Stimulated activated CD4-positive, alpha-beta T cell treated with anti-CD3 and anti-CD28 coated beads, Interleukin-12 subunit alpha, Interleukin-12 subunit beta, amount 100 ng/mL, for 24 hours (primary cell): ENCODE measurements around the gene RPS19BP1.
"Not testable (repeated sequence)": the region's sequence is repeated elsewhere in the genome, so short reads cannot be mapped to it uniquely, and the experiment has no call there.

Experiments
- DNase-seq, 2 experiments: peaks; one replicate each; pipeline ENCODE4 v3.0.0-alpha.2; 2020; ENCODE audit warnings: low read depth in 2 of 2

RPS19BP1 gene

DNA sequence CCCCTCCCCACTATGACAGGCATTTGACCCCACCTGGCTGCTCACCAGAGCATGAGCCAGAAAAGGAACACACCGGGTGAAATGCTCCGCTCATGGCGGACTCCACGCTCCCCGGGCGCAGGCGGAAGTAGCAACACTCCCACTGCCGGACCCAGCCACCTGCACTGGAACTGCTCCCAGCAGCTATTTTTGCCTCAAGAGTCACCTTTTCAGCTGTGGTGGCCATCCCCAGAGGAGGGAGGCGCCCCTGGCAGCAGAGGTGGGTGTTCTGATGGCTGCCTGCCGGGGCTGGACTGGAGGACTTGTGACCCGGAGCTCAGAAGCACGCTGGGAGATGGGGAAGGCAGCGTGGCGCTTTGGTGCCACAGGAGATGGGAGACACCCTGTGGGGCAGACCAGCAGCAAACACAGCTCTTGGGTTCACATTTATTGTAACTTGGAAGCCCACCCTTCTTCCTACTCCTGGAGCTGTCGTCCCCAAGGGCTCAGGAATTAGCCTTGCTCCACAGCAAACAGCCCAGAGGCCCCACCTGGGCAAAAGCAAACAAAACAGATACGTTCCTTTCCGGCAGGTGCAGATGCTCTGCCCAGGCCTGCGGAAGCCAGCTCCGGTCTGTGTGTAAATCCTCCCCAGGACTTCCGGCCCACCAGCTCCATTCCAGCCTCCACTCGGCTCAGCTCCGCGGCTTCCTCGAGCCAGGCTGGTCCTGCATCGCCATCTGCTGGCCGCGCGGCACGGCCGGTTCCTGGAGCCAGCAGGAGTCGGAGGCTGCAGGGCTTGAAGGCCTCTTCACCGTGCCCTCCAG lies 3.7 kb downstream of the RPS19BP1 start:
- DNase-seq = peak; percentile 82 to 84

DNA sequence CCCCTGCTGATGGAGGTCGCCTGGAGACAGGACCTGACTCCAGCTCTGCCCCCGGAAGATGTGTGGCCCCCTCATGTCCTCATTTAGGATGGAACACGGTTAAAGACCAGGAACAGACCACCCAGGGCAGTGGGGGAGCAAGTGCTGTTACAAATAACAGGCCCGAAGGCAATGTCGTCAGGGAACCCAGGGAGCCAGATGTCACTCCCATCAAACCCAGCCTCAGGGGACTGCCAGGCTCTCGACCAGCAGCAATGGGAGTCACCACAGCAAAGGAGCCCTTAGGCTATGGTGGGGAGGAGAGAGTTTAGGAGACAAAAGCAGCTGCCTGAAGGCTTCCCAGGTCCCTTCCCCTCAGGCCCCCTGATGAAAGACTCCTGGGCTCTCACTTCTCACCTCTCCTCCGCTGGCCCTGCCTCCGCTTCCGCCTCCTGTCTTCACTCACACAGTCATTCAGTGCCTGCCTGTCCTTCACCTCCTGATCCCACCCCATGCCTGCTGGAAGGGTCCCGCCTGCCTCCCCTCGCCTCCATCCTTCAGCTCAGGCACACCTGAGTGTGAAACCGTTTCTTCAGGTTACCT lies 4.4 kb downstream of the RPS19BP1 start:
- DNase-seq = no peak

DNA sequence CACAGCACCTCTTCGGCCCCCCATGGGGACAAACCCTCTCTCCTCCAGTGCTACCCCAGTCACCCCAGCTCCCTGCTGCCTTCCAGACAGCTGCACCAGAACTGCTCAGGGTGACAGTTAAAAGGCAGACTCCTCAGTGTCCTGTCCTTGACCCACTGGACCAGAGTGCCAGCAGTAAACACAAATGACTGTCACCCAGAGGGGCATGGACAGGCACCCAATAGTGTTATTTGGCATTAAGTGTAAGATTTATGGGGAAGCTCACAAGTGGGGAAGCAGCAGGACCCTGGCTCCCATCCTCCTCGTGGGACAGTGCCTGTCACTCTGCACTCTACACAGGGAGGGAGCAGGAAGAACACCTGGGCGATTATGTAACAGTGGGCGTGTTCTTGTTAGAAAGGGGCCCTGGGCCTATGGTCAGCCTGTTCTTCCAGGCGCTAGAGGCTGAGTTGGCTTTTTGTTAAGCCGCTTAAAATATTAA lies 5.0 kb downstream of the RPS19BP1 start:
- DNase-seq = no peak

DNA sequence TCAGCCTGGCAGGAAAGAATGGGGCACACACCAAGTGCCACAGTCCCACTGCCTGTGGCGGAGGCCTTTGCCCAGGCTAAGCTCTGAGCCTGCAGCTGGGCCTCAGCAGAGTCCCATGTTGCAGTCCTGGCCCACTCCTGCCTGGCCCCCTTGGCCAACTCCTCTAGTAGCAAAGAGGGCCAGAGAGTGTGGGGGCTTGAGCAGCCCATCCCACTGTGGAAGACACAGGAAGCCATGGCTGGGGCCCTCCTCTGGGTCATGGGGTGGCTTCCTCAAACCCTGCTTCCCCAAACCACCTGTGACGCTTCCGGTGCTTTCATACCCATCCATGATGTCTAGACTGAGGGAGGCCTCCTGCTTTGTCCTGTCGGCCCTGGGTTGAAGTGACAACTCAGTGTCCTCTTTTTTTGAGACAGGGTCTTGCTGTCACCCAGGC lies 5.8 kb downstream of the RPS19BP1 start:
- DNase-seq = no peak

DNA sequence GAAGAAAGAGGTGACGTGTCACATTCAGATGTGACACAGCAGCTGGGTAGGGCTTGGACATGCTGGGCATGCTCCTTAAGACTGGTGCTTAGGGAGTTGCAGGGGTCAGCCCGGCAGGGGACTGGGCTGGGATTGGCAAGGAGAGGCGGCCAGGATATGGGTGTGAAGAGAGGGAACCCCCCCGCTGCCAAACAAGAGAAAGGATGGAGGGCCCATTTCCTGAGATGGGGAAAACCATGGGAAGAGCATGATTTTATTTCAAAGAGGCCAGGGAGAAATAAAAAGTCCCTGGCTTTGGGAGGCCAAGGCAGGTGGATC lies 6.9 kb downstream of the RPS19BP1 start:
- no peak for DNase-seq

DNA sequence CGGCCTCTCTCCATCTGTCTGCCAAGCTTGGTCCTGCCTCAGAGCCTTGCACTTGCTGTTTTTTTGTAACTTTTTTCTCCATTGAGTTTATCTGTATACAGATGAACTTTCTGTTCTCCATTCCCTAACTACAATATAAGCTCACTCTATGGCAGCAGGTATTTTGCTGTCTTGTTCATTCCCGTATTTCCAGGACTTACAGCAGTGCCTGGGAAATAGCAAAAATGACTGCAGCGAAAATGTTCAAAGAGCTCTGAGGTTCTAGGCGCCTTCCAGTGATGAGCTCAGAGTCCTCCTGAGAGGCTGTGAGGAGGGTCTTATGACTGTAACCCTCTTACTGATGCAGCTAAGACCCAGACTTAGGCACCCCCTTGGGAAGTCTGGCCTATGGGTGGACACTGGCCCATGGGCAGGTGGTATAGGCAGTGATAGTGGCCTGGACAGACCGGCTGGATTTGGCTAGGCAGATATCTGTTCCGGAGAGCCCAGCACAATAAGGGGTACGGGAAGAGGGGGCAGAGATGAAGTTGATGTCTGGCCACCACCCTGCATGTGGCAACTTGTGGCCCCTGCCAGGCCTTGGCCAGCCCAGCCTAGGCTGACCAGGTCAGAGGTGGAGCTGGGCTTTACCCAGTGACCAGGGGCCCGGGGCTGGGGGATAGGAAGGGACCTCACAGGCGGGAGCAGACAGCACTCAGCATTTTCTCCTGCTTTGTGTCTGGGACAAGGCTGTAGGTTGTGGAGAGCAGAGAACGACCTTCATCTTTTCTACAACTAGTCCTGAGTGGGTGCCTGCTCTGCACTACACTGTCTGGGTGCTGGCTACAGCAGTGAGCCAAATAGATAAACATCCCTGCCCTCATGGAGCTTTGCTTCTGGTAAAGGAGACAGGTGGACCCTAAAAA lies 7.5 kb downstream of the RPS19BP1 start:
- no peak for DNase-seq

DNA sequence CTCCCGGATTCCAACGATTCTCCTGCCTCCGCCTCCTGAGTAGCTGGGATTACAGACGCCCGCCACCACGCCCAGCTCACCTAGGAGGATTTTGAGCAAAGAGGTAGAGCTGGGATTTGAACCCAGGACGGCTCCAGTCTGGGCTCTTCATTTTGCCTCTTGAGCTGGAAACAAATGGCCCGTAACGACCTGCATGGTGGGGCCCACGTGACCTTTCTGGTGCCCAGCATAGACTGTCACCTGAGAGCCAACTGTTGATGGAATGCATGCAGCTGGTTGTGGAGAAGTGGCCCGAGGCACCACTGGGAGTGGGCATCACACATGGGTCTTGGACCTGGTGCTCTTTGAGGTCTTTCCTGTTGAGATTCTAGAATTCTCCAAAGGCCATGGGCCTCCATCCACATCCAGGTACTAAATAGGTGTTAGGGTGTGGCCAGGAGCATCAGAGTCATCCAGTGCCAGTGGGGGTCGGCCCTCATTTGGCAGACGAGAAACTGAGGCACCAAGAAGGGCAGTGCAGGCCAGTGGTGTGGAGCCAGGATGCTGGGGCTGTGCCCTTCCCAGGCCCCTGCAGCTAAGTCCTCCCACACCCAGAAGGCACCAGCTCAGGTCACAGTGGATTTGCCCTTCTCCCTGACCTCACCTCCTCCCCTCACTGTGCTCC lies 8.3 kb downstream of the RPS19BP1 start:
- DNase-seq = no peak

DNA sequence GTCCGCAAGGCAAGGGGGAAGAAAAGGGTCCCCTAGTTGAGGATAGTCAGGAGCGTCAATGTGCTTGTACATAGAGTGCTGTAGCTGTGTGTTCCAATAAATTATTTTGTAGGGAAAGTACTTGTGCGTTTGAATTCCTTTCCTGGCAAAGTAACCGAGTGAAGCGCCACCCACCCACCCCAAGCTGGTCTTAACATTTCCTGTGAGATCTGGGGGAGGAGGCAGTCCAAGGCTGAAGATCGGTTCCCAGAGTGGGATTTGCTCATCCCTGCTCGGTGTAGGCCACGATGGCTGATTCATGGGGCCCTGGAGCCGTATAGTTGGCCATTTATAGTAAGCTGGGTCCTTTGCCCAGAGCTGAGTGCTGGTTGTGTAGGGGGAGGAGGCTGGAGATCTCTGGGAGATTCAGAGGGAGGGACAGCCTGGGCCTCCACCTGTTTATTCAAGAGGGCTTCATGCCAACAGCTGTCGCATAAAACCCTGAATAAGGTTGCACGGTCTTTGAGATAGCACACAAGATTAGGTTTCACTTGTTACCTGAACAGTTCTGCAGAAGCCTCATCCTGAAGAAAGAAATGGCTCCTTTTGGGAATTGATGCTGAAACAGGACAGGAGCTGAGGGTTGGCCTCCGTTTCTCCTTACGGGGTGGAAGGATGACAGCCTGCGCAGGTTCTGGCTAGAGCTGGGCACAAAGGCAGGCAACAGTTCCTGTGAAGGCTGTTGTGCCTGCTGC lies 9.8 kb downstream of the RPS19BP1 start:
- no peak for DNase-seq

DNA sequence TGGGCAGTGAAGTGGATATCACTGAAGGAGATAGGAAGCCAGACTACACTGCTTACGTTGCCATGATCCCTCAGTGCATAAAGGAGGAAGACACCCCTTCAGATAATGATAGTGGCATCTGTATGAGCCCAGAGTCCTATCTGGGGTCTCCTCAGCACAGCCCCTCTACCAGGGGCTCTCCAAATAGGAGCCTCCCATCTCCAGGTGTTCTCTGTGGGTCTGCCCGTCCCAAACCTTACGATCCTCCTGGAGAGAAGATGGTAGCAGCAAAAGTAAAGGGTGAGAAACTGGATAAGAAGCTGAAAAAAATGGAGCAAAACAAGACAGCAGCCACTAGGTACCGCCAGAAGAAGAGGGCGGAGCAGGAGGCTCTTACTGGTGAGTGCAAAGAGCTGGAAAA lies 10.5 kb downstream of the RPS19BP1 start:
- DNase-seq = not testable (repeated sequence)

DNA sequence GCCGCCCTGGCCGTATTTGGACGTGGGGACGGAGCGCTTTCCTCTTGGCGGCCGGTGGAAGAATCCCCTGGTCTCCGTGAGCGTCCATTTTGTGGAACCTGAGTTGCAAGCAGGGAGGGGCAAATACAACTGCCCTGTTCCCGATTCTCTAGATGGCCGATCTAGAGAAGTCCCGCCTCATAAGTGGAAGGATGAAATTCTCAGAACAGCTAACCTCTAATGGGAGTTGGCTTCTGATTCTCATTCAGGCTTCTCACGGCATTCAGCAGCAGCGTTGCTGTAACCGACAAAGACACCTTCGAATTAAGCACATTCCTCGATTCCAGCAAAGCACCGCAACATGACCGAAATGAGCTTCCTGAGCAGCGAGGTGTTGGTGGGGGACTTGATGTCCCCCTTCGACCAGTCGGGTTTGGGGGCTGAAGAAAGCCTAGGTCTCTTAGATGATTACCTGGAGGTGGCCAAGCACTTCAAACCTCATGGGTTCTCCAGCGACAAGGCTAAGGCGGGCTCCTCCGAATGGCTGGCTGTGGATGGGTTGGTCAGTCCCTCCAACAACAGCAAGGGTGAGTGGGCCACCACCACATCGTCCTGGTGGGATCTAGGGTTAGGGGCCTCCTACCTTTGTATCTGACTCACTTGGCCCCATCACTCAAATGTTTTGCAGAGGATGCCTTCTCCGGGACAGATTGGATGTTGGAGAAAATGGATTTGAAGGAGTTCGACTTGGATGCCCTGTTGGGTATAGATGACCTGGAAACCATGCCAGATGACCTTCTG lies 11.3 kb downstream of the RPS19BP1 start:
- DNase-seq = not testable (repeated sequence)

DNA sequence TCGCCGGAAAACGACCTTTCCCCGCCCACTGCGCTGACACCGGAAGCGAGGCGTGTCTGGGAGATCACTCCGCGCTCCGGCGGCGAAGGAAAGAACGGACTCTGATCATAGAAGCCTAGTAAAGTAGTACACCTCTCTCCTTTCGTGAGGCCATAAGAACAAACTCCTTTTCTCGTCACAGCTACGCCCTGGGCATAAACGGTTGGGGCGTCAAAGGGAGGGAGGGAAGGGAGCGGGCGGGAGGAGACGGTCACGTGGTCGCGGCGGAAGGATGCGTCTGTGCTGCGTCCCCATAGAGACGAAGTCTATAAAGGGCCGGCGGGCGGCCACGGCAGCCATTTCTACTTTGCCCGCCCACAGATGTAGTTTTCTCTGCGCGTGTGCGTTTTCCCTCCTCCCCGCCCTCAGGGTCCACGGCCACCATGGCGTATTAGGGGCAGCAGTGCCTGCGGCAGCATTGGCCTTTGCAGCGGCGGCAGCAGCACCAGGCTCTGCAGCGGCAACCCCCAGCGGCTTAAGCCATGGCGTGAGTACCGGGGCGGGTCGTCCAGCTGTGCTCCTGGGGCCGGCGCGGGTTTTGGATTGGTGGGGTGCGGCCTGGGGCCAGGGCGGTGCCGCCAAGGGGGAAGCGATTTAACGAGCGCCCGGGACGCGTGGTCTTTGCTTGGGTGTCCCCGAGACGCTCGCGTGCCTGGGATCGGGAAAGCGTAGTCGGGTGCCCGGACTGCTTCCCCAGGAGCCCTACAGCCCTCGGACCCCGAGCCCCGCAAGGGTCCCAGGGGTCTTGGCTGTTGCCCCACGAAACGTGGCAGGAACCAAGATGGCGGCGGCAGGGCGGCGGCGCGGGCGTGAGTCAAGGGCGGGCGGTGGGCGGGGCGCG lies 12.1 kb downstream of the RPS19BP1 start, which contains the start of gene ATF4:
Gene ATF4, plus strand, starts transcription at position 337 of the 880 bp plus-strand sequence. CDS start 884 bp downstream, outside the sequence.
- DNase-seq = peak; percentile 81 to 82

DNA sequence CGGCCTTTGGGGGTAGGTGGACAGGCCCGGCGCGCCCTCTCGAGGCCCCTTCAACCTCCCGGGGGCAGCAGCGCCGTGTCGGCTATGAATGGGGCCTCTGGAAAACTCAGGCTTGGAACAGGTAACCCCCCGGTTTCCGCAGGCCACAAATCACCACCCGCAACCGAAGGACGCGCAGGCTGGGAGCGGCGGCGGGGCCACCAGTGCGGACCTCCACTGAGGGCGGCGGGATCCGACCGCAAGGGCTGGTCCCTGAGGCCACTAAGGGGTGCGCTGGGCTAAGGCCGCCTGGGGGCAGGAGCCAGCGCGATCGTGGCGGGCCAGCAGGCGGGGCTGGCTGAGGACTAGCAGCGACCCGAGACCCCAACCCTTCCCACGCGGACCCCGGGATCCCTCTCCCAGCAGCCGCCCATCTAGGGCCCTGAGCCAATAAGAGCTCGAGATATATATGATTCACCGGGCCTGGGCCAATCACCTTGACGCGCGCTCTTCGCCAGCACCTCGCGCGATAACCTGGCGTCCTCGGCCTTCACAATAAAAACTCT lies 12.8 kb downstream of the RPS19BP1 start:
- peak; percentile 90 to 93 for DNase-seq

DNA sequence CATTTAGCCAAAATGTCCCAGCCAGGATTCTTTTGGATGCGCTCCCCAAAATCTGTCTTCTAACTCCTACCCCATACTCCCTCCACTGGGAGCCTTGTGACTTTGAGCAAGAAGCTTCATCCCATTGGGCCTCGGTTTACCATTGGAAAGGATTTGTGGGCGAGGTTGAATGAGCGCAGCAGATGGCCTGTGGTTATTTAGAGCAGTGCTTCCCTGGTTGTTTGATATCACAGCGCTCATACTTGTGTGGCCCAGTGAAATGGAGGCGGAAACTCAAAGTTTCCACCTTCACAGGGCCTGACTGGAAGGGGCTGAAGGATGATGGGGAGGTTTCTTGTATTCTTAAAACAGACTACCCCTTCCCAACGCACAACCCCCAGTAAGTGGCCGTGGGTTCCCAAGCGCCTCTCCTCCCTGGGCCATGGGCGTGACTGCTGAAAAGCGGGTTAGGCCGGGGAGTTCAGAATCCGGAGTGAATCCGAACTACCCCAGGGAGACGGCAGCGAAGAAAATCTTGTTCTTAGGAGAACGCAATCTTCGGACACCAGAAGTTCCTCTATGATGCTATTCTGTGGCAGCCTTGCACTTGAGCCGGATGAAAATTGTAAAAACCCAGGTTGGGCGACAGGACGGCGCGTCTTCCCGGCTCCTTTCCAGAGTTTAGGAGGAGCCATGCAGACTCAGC lies 13.4 kb downstream of the RPS19BP1 start:
- DNase-seq = no peak

DNA sequence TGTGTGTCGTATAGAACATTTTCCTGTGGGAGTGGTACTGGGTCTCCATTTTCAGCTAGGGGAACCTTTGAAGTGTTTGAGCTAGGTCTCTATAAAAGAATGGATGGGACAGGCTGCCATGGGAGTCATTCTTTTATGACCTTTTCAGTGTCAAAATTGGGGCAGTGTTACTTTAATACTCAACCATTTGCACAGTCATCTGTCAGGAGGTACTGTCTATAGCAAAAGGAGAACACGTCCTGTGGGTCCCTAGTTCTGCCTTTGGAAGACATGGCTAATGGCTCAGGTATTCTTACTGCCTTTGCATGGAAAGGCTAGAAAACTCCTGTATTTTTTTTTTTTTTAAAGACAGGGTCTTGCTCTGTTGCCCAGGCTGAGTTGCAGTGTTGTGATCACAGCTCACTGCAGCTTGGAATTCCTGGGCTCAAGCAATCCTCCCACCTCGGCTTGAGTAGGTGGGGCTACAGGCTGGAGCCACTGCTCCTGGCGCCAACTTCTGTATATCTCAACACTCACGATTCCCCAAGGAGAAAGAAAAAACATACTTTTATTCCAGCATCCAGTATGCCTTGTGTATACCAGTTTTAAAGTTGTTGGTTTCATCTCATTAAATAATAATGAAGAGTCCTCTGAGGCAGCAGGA lies 14.3 kb downstream of the RPS19BP1 start:
- no peak for DNase-seq

DNA sequence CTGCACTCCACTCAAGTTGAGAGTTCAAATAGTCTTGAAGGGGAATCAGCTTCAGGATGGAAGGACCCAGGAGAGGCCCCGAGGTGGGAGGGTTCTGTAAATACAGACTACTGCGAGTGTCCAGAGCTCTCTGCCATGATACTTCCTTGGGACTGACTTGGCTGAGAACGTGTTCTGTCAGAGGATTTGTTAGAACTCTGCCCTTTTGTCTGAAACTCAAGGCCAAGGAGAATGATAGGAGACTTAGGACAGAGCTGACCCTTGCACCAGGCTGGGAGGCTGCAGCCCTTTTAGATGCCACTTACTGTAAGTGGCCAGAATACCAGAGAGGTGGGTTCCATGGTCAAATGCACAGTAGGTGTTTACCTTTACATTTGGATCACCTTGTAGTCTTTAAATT lies 15.1 kb downstream of the RPS19BP1 start:
- no peak for DNase-seq

DNA sequence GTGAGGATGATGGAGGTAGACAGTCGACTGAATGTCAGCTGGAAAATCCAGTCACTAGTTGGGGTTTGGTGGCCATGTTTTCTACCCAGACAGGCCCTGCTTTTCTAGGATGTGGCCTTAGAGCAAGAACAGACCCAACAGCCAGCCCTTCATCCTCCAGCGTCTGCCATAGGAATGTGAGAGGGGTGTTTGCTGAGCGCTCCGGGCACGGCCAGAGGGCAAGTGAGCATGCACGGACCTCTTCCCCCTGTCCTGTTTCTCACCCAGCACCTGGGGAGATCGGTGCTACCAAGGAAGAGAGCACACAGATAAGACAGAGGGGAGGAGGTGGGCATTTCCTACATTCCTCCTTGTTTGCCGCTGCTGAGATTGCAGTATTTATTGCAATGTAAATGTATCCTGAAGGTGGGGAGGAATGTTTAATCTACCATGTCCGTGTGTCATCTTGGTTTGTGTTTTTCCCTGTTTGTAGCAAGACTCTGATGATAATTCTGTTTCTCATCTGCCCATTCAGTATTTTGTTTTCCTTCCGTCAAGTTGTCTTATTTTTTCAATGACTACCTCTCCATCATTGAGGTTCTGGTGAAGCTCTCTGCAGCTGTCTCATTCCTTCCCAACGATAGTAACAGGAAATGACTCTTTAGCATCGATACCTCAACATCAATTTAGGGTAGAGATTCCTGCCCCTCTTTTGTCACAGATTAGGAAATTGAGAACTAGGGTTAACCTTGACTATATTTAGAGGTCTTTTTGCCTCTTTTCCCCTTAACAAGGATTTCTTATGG lies 17.1 kb downstream of the RPS19BP1 start:
- DNase-seq = no peak

DNA sequence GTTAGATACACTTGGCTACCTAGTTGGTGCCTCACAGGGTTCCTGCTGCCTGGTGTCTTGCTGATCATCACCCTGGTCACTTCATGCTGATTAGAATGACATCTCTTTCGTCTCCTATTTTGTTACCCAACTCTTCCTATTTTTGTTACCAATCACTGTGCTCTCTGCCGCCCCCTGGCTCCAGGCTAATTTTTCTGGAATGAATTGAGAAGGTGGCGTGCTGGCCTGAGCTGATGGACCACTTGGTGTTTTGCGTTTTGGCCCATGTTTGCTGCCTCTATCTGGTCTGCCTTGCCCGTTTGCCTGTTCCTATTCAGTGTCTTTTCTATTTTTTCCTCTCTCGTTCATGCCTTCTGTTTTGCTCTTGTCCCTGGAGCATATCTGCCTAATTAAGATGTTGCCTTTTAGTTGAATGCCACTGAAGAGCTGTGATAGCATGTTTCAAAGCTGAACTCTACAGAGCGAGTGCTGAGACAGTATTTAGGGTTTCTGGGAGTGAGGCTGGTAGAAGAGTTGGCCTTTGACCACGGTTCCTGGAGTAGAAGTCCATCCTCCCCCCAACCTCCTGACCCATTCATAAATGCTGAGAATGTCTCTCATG lies 18.1 kb downstream of the RPS19BP1 start:
- no peak for DNase-seq
